ENCODE measurements around the gene IGFALS. TPM values are rescaled to one million over a fixed set of nuclear protein-coding genes. Genes with fewer than 3 reads are reported as not detected.

IGFALS gene
- total RNA-seq, 4 donors from 2014 or later, result 0.42 to 2.4 (median 1.1) TPM

DNA sequence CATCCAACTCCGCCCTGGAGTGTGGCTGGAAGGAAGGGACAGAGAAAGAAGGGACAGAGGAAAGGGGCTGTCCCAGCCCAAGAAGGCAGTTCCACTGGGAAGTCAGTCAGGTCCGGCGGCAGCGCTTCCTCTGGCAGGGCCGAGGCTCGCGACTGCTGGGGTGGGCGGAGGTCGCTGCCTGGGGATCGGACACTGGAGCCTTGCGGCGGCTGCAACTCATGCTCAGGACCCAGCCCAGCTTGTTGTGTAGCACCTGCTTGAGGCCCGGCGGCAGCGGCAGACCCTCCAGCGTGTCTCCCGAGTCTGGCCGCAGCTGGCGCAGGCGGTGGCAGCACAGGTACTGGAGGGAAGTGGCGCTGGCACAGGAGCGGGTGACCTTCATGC lies 16.5 kb downstream of the IGFALS start:
- Histone ChIP-seq H3K36me3 (peaks cover 50% of the 10 kb centered on the region), H3K4me3 (no peak overlapping the region), H3K9me3 (no peaks in the 10 kb centered on the region), H3K4me1 (peaks cover 39% of the 10 kb centered on the region), H3K27ac (no peak overlapping the region), H3K27me3 (no peaks in the 10 kb centered on the region)
- WGBS, result 81% methylated on average over 16 of the region's 22 CpGs
- no peak for DNase-seq (ENCODE audit: low spot score in 2 of 2)
- TF ChIP-seq, protein P1, sequence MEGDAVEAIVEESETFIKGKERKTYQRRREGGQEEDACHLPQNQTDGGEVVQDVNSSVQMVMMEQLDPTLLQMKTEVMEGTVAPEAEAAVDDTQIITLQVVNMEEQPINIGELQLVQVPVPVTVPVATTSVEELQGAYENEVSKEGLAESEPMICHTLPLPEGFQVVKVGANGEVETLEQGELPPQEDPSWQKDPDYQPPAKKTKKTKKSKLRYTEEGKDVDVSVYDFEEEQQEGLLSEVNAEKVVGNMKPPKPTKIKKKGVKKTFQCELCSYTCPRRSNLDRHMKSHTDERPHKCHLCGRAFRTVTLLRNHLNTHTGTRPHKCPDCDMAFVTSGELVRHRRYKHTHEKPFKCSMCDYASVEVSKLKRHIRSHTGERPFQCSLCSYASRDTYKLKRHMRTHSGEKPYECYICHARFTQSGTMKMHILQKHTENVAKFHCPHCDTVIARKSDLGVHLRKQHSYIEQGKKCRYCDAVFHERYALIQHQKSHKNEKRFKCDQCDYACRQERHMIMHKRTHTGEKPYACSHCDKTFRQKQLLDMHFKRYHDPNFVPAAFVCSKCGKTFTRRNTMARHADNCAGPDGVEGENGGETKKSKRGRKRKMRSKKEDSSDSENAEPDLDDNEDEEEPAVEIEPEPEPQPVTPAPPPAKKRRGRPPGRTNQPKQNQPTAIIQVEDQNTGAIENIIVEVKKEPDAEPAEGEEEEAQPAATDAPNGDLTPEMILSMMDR (IDR thresholded peaks at IDR 0.05), result no peak
- no peak for TF ChIP-seq EP300 (IDR thresholded peaks at IDR 0.05)
- no peak for TF ChIP-seq POLR2AphosphoS5 (IDR thresholded peaks at IDR 0.05)
- TF ChIP-seq POLR2A (IDR thresholded peaks at IDR 0.05), result no peak

DNA sequence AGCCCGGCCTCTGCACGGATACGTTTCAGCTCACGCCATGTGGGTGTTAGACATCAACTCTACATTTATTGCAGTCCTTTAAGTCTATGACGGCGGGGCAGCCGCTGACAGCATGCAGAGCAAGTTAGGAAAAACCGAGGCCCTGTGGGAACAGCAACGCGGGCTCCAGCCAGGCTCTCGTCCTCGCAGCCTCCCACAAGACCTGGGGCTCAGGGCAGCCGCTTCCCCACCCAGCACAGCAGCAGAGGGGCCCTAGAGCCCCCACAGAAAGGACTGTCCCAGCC lies 16.9 kb downstream of the IGFALS start:
- DNase-seq (ENCODE audit: low spot score in 2 of 2), result no peak
- H3K4me1 ChIP-seq, result peaks cover 40% of the 10 kb centered on the region
- no peaks in the 10 kb centered on the region for H3K9me3 ChIP-seq
- TF ChIP-seq, protein P1 (IDR thresholded peaks at IDR 0.05), result no peak
- TF ChIP-seq POLR2A (IDR thresholded peaks at IDR 0.05) (no peak), POLR2AphosphoS5 (IDR thresholded peaks at IDR 0.05) (no peak), EP300 (IDR thresholded peaks at IDR 0.05) (no peak)
- H3K27ac ChIP-seq, result no peak overlapping the region
- peaks cover 50% of the 10 kb centered on the region for H3K36me3 ChIP-seq
- H3K4me3 ChIP-seq, result no peak overlapping the region
- H3K27me3 ChIP-seq, result no peaks in the 10 kb centered on the region
- 83% methylated on average over 10 of the region's 13 CpGs for WGBS

DNA sequence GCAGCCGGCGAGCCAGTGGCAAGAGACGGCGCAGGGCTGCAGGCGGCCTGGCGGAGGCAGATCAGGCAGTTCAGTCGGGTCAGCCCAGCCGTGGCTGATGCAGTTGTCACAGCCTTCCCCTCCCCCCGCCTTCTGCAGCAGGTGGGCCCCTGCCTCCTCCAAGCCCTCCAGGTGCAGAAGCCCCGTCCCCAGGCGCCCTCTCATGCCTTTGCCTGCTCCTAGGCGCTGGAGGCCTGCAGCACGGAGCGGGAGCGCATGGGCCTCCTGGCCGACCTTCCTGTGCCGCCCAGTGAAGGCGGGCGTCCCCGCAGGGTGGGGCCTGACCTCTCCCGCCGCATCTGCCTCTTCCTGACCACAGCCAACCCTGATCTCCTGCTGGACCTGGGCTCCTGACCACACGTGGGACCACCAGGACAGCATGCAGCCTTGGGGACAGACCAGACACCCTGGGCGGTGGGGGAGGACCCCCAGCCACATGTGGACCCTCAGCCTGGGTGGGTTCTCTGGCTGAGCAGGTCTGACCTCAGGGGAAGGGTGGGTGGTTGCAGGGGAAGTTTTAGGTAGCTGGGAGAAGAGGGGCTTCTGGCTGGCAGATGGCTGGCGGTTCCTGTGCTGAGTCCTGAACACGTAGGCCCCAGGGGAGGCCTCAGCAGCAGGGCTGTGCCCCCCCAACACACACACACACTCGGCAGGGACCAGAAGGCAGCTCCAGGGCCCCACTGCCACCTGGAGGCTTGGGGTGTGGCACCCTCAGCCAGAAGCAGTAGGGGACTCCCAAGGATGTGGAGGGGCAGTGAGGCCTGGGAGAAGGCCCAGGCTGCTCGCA lies 17.4 kb downstream of the IGFALS start:
- no peaks in the 10 kb centered on the region for H3K9me3 ChIP-seq
- peaks cover 50% of the 10 kb centered on the region for H3K36me3 ChIP-seq
- H3K27ac ChIP-seq, result no peak overlapping the region
- H3K4me1 ChIP-seq, result peaks cover 37% of the 10 kb centered on the region
- no peak for DNase-seq (ENCODE audit: low spot score in 2 of 2)
- H3K4me3 ChIP-seq, result no peak overlapping the region
- TF ChIP-seq EP300 (IDR thresholded peaks at IDR 0.05) (no peak), POLR2AphosphoS5 (IDR thresholded peaks at IDR 0.05) (no peak), POLR2A (IDR thresholded peaks at IDR 0.05) (no peak)
- TF ChIP-seq, protein P1 (IDR thresholded peaks at IDR 0.05), result no peak
- WGBS, result 78% methylated on average over 13 of the region's 28 CpGs
- H3K27me3 ChIP-seq, result no peaks in the 10 kb centered on the region

DNA sequence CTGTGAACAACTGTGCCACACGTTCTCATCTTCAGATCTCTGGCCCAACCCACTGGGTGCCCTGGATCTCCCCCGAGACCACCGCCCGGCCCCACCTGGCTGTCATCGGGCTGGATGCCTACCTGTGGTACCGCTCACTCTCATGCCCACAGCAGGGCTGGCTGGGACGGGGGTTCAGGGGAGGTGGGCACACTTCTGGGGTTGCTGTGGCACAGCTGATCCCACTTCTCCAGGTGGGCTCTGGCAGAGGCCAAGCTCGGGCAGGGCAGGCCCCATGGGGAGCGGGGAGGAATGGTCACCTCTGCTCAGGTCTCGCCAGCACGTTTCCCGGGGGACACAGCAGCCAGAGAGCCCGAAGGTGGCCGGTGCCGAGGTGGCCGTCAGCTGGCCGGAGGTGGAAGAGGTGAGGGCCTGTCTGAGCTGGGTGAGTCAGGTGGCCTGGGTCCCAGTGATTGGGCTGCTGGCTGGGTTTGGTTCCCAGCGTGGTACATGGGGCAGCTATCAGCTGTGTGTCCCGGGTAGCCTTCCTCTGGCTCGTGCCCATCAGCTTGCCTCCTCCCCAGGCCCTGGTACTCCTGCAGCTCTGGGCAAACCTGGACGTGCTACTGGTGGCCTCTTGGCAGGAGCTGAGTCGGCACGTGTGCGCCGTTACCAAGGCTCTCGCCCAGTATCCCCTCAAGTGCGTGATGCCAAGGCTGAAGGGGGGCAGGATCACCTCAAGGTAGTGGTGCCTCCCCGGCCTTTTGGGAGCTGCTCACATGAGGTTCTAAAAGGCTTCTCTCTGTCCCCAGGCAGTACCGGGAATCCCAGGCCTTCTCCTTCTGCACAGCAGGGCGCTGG lies 18.3 kb downstream of the IGFALS start:
- no peak overlapping the region for H3K27ac ChIP-seq
- 89% methylated on average over 20 of the region's 30 CpGs for WGBS
- no peak for TF ChIP-seq POLR2A (IDR thresholded peaks at IDR 0.05)
- TF ChIP-seq POLR2AphosphoS5 (IDR thresholded peaks at IDR 0.05), result no peak
- TF ChIP-seq, protein P1 (IDR thresholded peaks at IDR 0.05), result no peak
- TF ChIP-seq EP300 (IDR thresholded peaks at IDR 0.05), result no peak
- H3K9me3 ChIP-seq, result no peaks in the 10 kb centered on the region
- DNase-seq (ENCODE audit: low spot score in 2 of 2), result no peak
- no peak overlapping the region for H3K4me3 ChIP-seq
- peaks cover 48% of the 10 kb centered on the region for H3K36me3 ChIP-seq
- H3K27me3 ChIP-seq, result no peaks in the 10 kb centered on the region
- H3K4me1 ChIP-seq, result peaks cover 39% of the 10 kb centered on the region

DNA sequence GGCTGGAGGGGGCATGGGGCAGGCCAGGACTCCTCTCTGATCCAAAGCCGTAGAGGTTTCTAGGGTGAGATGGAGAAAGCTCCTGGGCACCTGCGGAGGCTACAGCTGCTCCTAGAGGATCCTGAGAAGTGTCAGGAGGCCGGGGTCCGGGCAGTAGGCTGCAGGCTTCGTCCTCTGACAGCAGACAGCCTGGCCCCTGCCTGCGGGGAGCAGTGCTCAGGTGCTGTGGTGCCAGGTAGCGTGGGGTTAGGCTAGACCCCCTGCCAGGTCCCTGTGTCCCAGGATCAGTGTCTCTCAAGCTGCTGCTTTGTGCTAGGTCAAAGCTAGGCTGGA lies 19.1 kb downstream of the IGFALS start:
- H3K4me1 ChIP-seq, result peaks cover 44% of the 10 kb centered on the region
- H3K27ac ChIP-seq, result no peak overlapping the region
- 82% methylated on average over 2 of the region's 7 CpGs for WGBS
- H3K36me3 ChIP-seq, result peaks cover 41% of the 10 kb centered on the region
- TF ChIP-seq POLR2A (IDR thresholded peaks at IDR 0.05) (no peak), POLR2AphosphoS5 (IDR thresholded peaks at IDR 0.05) (no peak), EP300 (IDR thresholded peaks at IDR 0.05) (no peak)
- TF ChIP-seq, protein P1 (IDR thresholded peaks at IDR 0.05), result no peak
- no peak for DNase-seq (ENCODE audit: low spot score in 2 of 2)
- no peaks in the 10 kb centered on the region for H3K9me3 ChIP-seq
- peak overlapping the region; percentile 92 for H3K4me3 ChIP-seq
- H3K27me3 ChIP-seq, result no peaks in the 10 kb centered on the region

All from suprapubic skin (tissue), 4 donors.